ENCODE results near the gene SH3RF3.
"Not testable (repeated sequence)": the region's sequence is repeated elsewhere in the genome, so short reads cannot be mapped to it uniquely, and the experiment has no call there.

SH3RF3 gene
- long read RNA-seq, donor 1 = 0 reads
- long read RNA-seq, donor 2 = 0 reads
- long read RNA-seq, donor 3 = 0 reads
- long read RNA-seq, donor 4 = 0 reads
- long read RNA-seq, donor 5 = 0 reads
- long read RNA-seq, donor 6 = 0 reads
- long read RNA-seq, donor 7, partial matches to known transcripts = 70 of 87 reads
- long read RNA-seq, donor 7, other reads (novel, unspliced or antisense) = 17 of 87 reads
- long read RNA-seq, donor 8 = 0 reads

- peak; percentile 86 for DNase-seq
Measured at GRCh38 chr2:109128616-109129355, at the start of gene SH3RF3. Gene SH3RF3 (plus strand): TSS chr2:109129205.

- no peak for DNase-seq
Measured at GRCh38 chr2:109079590-109079989, 49.4 kb upstream of the SH3RF3 start.

DNA sequence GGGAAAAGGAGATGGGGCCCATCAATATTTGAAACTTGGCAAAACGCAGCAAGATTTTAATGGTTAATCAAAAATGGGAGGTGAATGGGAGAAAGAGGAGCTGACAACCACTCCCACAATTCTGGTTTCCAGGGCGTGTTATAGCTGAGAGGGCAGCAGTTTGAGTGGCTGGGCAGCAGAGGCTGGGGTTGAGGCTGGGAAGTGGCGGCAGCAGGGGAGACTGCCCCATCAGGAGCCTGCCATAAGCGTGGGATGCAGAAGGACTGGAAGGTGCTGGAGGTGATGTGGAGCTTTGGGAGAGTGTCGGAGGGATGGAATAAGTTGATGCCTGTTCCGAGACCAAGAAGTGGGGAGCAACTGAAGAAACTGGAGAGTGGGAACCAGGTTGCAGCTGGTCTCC is 48.9 kb upstream of the SH3RF3 start:
- no peak for DNase-seq

DNA sequence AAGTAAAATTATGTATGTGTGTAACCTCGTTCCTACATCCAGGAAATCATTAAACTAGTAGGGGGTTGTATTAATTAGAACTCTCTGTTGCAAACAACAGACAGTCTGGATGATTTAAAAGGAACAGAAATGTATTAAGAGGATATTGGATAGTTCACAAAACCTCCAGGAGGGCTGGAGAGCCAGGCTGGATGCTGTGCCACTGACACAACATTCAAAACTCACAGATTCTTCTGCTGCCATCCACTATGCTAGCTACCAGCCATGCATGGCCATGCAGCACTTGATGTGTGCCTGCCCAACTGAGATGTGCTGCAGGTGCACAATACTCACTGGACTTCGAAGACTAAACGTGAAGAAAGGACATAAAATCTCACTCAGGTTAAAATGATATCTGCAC is 48.2 kb upstream of the SH3RF3 start:
- no peak for DNase-seq

- DNase-seq = no peak
Measured at GRCh38 chr2:109081374-109081773, 47.6 kb upstream of the SH3RF3 start.

DNA sequence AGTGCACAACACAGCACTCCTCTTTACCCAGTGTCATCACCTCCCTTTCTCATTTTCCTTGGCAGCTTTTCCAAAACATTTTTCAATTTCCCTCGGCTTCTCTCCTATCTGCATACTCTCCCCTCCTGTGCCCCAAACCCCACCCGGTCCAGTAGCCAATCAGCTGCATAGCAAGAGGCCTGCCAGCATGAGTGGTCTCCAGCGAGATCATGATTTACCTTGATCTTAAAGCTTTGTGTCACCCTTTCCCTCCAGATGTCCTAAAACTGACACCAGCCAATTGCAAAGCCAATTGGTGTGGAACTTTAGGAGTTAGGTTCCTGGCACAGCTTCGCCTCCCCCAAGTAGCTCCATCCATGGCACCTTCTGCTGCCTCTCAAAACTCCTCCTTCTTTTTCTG is 45.2 kb upstream of the SH3RF3 start:
- DNase-seq = no peak

- no peak for DNase-seq
Measured at GRCh38 chr2:109084341-109084740, 44.7 kb upstream of the SH3RF3 start.

- no peak for DNase-seq
Measured at GRCh38 chr2:109085912-109086742, 42.9 kb upstream of the SH3RF3 start.

DNA sequence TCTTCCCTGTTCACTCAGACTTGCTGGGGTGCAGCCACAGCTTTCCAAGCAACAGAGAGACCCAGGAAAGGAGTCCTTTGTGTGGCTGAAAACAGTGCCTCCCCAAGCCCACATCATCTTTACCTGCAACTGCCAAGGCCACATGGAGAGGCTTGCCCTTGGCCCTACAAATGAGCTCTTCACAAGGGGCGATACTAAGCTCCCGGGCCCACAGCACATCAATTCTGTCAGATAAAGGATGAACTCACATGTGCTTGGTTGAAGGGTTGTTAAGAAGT is 42.3 kb upstream of the SH3RF3 start:
- DNase-seq = no peak

DNA sequence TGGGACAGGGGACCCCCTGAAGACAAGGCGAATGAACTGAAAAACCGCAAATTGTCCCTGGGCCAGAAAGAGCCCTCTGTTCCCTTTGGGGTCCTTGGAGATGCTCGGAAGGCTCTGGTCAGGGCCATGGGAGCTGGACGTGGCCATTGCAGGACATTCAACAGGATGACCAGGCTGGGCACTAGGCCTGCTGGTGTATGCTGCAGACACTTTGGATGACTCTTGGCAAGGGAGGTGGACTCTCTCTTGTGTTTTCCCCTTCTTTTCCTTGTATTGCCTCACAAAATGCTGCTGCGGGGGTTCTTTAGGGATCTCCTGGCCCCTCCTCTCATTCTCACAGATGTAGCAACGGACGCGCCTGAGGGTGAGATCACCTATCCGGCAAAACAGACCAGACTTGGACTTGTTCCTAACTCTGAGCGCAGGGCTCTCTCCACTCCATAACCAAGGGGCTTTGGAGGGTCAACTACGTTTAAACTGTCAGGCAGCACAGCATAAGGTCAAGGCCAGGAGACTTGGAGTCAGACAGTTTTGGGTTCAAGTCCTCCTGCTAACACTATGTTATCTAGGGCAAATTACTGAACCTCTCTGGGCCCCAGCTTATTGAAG is 41.8 kb upstream of the SH3RF3 start:
- DNase-seq = no peak

GRCh38 chr2:109089602-109090300 is 39.3 kb upstream of the SH3RF3 start:
- DNase-seq = no peak

DNA sequence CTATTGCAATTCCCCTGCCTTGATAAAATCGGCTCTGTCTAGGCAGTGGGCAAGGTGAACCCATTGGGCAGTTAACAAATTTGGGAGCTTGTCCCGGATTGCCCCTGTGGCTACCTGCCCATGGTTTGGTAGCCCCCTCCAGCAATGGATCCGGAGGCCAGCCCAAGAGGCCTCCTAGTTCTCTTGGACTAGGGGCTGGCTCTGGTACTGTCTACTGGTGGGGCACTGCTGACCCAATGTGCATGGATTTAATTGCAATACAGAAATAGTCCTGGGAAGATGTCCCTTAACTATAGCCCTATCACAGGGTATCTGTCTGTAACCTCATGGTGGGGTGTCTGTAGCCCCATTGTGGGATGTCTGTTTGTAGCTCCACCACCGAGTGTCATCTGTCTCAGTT is 37.5 kb upstream of the SH3RF3 start:
- DNase-seq = no peak

DNA sequence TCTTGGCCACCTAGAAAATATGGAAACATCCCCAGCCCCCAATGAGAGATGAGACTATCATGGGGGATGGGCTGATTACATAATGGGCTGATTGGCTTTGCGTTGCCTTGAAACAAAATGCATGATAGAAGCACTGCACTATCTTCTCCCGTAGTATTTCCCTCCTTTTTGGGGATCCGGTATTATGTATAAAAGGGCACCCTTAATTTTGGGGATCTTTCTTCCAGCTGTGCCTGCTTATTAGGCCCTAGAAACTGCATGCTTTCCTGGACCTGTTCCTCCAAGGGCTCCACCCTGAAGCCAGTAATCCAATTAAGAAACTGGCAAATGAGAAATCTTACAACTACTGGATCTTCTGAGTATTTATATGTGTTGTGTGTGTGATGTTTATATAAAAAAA is 34.9 kb upstream of the SH3RF3 start:
- DNase-seq = no peak

DNA sequence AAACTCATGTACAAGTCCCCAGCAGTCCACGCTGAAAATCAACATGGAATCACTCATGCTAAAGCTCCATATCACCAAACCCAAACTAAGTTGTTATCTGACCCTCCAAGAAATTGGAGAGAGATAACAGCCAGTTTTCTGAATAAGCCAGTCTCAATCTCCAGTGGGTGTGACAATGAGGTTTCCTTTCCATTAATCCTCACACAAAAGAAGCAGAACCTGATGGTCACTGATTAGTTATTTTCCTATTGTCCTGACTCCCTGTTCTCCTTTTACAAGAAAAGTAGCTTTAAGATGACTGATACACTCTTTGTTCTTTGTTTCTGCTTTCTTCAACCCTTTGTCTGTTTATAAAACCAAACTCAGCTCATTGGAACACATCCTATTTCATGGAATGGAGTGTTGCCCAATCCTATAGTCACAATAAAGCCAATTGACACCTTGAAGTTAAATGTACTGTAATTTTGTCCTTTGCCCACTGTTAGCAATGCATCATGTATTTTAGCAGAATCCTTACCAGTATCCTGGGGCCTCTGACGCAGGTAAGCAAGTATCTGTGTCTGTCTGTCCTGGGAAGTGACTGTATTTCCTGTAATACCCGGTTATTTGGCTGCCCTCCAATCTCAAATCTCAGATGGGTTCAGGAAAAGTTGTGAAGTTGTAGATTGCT is 30.6 kb upstream of the SH3RF3 start:
- DNase-seq = no peak

DNA sequence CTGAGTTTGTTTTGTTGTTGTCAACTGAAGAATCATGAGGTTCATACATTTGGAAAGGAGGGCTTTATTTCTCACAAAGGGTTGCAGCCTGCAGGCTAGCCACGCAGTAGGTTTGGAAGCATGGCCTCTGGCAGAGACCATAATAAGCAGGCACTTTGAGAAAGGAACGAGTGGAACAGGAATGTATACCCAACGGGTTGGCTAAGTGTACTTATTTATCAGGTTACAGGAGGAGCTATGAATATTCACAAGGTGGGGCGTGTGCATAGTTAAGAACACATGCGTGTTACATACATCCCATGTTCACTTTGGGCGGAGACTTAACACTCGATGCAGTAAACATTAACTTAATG is 30.1 kb upstream of the SH3RF3 start:
- DNase-seq = no peak

- DNase-seq = no peak
Measured at GRCh38 chr2:109102588-109103233, 26.3 kb upstream of the SH3RF3 start.

DNA sequence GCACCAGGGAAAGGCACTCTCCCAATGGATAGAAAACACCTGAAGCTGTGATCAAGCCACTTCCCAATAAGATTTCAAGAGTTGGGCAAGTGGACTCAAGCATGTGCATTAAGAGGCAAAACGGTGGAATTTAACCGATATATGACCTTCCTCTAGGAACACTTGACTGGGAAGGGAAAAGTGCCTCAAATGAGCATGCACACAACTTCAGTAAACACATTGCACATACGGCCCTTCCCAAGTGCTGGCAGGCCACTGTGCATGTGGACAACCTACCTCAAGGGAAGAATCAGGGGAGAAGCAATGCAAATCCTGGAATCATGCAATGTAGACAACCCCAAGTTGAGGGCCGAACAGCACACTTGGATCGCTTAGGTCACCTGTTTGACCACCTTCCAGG is 23.9 kb upstream of the SH3RF3 start:
- DNase-seq = no peak

DNA sequence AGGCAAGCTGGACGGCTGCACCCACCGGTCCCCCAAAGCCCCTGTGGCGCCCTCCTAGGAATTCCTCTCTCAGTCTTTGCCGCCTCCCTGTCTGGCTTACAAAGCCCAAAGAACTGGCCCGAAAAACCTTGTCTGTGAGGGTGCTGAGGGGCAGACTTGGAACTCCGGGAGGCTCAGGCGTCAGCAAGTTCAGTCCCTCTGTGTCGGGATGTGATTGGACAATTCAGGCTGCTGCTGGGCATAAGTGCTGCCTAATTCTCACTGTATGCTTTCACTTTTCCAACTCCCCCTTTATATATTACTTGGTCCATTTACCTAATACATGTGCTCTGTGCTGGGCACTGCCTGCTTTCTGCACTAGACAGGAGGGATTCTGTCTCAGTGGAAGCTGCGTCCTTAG is 20.3 kb upstream of the SH3RF3 start:
- DNase-seq = no peak

- no peak for DNase-seq
Measured at GRCh38 chr2:109109342-109109741, 19.7 kb upstream of the SH3RF3 start.

- no peak for DNase-seq
Measured at GRCh38 chr2:109110170-109110569, 18.8 kb upstream of the SH3RF3 start.

DNA sequence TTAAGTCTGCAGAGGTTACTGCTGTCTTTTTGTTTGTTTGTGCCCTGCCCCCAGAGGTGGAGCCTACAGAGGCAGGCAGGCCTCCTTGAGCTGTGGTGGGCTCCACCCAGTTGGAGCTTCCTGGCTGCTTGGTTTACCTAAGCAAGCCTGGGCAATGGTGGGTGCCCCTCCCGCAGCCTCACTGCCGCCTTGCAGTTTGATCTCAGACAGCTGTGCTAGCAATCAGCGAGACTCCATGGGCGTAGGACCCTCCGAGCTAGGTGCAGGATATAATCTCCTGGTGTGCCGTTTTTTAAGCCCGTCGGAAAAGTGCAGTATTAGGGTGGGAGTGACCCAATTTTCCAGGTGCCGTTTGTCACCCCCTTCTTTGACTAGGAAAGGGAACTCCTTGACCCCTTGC is 11.8 kb upstream of the SH3RF3 start:
- DNase-seq = not testable (repeated sequence)

DNA sequence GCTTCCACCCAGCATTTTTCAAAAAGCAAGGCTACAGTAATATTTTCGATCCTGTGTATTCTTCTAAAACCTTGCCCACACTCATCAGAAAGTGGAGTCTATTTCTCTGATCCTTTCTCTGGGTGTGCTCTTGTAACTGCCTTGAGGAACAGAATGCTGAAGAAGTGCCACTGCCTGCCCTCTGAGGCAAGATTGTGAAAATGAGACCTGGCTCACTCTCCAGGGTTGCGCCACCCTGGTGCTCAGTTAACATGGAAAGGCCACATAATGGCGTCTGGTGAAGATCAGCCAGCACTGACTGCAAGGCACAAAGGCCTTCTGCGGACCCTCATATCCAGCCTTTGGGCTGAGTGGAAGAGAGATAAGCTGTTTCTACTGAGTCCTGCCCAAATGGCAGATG is 11.2 kb upstream of the SH3RF3 start:
- no peak for DNase-seq

Data from right kidney (tissue), 9 donors.